ENCODE measurements around the gene AFG1L. TPM values are rescaled to one million over a fixed set of nuclear protein-coding genes. Genes with fewer than 3 reads are reported as not detected.

Gene AFG1L
- total RNA-seq, 3 donors from 2014 or later (not counting 1 experiment from before 2014, with no cell fraction given) = 4.8 to 9.2 (median 5.2) TPM

- WGBS (ENCODE audit: insufficient coverage) = 97% methylated on average over 6 of the region's 7 CpGs
- Histone ChIP-seq H3K4me3 (ENCODE audit: low read length) (no peak overlapping the region), H3K27me3 (ENCODE audit: control insufficient read depth, insufficient read depth, low read length) (no peaks in the 10 kb centered on the region), H3K9me3 (ENCODE audit: control insufficient read depth, insufficient read depth, low read length) (peaks cover 3% of the 10 kb centered on the region), H3K27ac (ENCODE audit: low read length) (no peak overlapping the region), H3K36me3 (ENCODE audit: control insufficient read depth, insufficient read depth, low read length) (no peaks in the 10 kb centered on the region), H3K4me1 (ENCODE audit: control insufficient read depth, insufficient read depth, low read length) (peaks cover 16% of the 10 kb centered on the region)
- Mint-ChIP-seq H3K9me3 (no peaks in the 10 kb centered on the region), H3K27ac (no peak overlapping the region), H3K4me3 (no peak overlapping the region), H3K36me3 (no peaks in the 10 kb centered on the region), H3K27me3 (ENCODE audit: low read depth in 2 of 2) (no peaks in the 10 kb centered on the region), H3K4me1 (peaks cover 31 to 39% of the 10 kb centered on the region in 2 donors)
- no peak for ATAC-seq
- TF ChIP-seq CTCF (IDR thresholded peaks at IDR 0.05) = no peak
- intact Hi-C loops (cut with micrococcal nuclease) = no loop called here
- DNase-seq = no peak
Observed at GRCh38 chr6:108543175-108543940, 248.5 kb downstream of the AFG1L start.

GRCh38 chr6:108544606-108545005 lies 249.8 kb downstream of the AFG1L start:
- intact Hi-C loops (cut with micrococcal nuclease) = no loop called here
- H3K36me3 ChIP-seq (ENCODE audit: control insufficient read depth, insufficient read depth, low read length) = no peaks in the 10 kb centered on the region
- H3K27me3 Mint-ChIP-seq (ENCODE audit: low read depth in 2 of 2) = no peaks in the 10 kb centered on the region

GRCh38 chr6:108546079-108547049 lies 251.5 kb downstream of the AFG1L start:
- Histone ChIP-seq H3K36me3 (ENCODE audit: control insufficient read depth, insufficient read depth, low read length) (no peaks in the 10 kb centered on the region), H3K27me3 (ENCODE audit: control insufficient read depth, insufficient read depth, low read length) (no peaks in the 10 kb centered on the region), H3K4me1 (ENCODE audit: control insufficient read depth, insufficient read depth, low read length) (peaks cover 16% of the 10 kb centered on the region), H3K4me3 (ENCODE audit: low read length) (no peak overlapping the region), H3K9me3 (ENCODE audit: control insufficient read depth, insufficient read depth, low read length) (no peaks in the 10 kb centered on the region), H3K27ac (ENCODE audit: low read length) (peak overlapping the region; percentile 39)
- 33% methylated on average over 6 of the region's 6 CpGs for WGBS (ENCODE audit: insufficient coverage)
- Mint-ChIP-seq H3K36me3 (no peaks in the 10 kb centered on the region), H3K4me1 (peaks cover 31 to 39% of the 10 kb centered on the region in 2 donors), H3K9me3 (no peaks in the 10 kb centered on the region), H3K27me3 (ENCODE audit: low read depth in 2 of 2) (no peaks in the 10 kb centered on the region), H3K4me3 (peak overlapping the region; percentile 76), H3K27ac (peak overlapping the region; percentile 82 to 95)
- intact Hi-C loops (cut with micrococcal nuclease) = no loop called here
- ATAC-seq (peak; percentile 52 to 73 (median 59)), DNase-seq (peak in 1 of 2 donors; percentile 19)
- TF ChIP-seq CTCF (IDR thresholded peaks at IDR 0.05) = no peak

More at GRCh38 chr6:108544606-108545005, 249.8 kb downstream of the AFG1L start:
- Mint-ChIP-seq H3K4me1 (peaks cover 31 to 39% of the 10 kb centered on the region in 2 donors), H3K36me3 (no peaks in the 10 kb centered on the region), H3K9me3 (no peaks in the 10 kb centered on the region), H3K4me3 (no peak overlapping the region), H3K27ac (no peak overlapping the region)
- ATAC-seq (no peak), DNase-seq (no peak)
- H3K27ac ChIP-seq (ENCODE audit: low read length) = no peak overlapping the region
- no peak for TF ChIP-seq CTCF (IDR thresholded peaks at IDR 0.05)
- no peaks in the 10 kb centered on the region for H3K27me3 ChIP-seq (ENCODE audit: control insufficient read depth, insufficient read depth, low read length)
- H3K4me1 ChIP-seq (ENCODE audit: control insufficient read depth, insufficient read depth, low read length) = peaks cover 16% of the 10 kb centered on the region
- H3K9me3 ChIP-seq (ENCODE audit: control insufficient read depth, insufficient read depth, low read length) = peaks cover 3% of the 10 kb centered on the region
- H3K4me3 ChIP-seq (ENCODE audit: low read length) = no peak overlapping the region
- WGBS (ENCODE audit: insufficient coverage) = 86% methylated on average over 3 of the region's 3 CpGs
